GM21526 (cell line): ENCODE measurements around the gene RFTN1.
"Not testable (repeated sequence)": the region's sequence is repeated elsewhere in the genome, so short reads cannot be mapped to it uniquely, and the experiment has no call there.

ENCODE experiments used
- ATAC-seq: cut with Tn5 transposase; IDR thresholded peaks from one replicate; pipeline ENCODE4 v1.9.1; 2021; ENCODE audit warnings: moderate library complexity; ENCODE audit not compliant: unreplicated experiment, low FRiP score

The RFTN1 gene

GRCh38 chr3:16317561-16317945, 195.9 kb downstream of the RFTN1 start:
- ATAC-seq: no peak

DNA sequence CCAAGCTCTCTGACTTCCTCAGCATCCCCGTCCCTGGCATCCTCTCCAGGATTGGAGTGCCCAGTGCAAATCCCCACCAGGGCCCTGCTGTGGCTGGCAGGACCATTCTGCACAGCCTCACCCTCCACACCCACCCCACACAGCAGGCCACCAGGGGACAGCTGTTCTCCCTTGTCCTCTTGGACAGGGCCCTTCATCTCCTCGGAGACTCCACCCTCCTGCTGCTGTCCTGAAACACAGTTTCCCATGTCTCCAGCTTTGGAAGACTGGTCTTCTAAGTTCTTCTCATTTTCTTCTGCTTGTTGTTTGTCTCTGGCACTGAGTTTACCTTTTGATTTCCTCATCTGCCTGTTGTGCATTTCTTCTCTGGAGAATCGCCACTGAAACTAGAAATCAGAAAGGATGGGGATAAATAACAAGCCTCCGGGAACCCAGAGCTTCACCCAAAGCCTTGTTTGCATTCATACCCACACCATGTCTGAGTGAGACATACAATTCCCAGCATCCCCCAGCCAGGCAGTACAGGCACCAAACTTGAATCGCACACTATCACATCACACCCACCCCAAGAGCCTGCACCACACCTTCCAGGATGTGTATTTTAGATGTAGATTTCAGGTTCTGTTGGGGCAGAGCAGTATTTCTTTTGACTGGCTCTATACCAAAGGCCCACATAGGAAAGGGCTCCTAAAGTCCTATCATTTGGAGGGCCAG, 196.5 kb downstream of the RFTN1 start:
- no peak for ATAC-seq

GRCh38 chr3:16316396-16316795, 197.1 kb downstream of the RFTN1 start:
- no peak for ATAC-seq

- no peak for ATAC-seq
Measured at GRCh38 chr3:16315623-16316022, 197.9 kb downstream of the RFTN1 start.

GRCh38 chr3:16313886-16314645, 199.4 kb downstream of the RFTN1 start:
- no peak for ATAC-seq

- ATAC-seq: no peak
Measured at GRCh38 chr3:16311960-16312451, 201.5 kb downstream of the RFTN1 start.

DNA sequence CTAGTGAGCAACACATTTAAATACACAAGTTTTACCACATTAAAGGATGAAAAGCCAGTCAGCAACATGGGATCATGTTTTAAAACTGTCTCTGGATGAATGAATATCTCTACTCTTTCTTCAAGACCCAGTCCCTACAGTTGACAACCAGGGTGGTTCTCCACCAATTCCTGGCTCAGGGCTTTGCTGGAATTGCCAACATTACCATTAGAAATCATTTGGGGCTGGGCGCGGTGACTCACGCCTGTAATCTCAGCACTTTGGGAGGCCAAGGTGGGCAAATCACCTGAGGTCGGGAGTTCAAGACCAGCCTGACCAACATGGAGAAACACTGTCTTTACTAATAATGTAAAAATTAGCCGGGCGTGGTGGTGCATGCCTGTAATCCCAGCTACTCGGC, 203.0 kb downstream of the RFTN1 start:
- ATAC-seq: not testable (repeated sequence)

DNA sequence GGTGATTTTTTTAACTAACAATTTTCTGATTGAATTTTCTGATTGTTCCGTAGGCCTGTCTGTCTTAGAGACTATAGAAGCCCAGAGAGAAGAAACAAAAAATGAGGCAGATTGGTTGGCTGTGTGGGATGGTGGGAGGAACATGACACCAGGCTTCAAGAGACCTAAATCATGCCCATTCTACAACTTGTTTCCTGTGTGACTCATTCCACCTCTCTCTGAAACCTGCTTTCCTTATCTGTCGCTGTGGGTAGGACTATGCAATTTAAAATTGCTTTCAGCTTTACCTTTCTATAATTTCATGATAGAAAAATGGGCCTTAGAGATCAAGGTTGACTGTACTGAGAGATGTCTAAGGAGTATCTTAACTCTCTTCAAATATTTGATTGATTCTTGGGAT, 203.9 kb downstream of the RFTN1 start:
- ATAC-seq: peak; percentile 87

GRCh38 chr3:16308727-16309126, 204.8 kb downstream of the RFTN1 start:
- ATAC-seq: no peak

GRCh38 chr3:16307832-16308531, 205.5 kb downstream of the RFTN1 start:
- ATAC-seq: no peak

GRCh38 chr3:16305111-16305541, 208.4 kb downstream of the RFTN1 start:
- no peak for ATAC-seq

DNA sequence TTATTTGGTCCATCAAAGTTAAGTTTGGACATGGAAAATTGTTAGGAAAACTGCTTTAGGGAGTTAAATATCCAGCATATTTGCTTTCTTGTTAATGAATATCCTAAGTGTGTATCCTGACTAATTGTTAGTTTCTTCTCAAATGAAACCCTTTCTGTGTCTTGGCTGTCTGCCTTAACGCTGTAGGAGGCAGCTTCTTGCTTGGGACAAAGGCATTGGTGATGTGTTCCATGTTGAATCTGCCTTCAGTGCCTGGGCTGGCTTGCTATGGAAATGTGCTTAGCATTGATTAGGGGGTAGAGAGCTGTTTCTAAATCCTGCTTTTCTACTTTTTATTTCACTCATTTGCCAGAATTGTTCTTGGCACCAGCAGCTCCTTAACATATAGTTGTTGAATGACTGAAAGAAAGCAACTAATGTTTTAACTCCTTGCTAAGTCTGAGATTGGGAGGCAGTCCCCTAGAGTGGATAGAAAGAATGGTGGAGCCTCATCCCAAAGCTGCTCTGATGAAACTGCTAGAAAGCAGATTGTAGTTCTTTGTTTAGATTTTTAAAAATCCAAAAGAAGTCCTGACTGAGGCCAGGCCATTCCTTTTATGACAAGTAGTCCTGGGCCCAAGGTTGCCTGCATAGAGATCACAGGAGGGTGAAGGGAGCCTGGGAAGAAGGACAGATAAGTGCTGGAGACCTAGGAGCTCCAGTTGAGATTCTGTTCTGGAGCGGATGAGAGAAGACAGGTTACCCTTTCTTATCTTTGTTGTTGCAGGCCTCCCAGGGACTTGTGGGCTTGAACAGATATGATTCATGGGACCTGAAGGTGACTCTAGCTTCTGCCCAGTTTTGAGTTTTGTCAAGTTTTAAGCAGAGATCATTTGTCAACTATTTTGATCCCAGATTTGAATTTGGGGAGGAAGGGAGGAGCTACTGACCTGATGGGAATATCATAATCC, 209.2 kb downstream of the RFTN1 start:
- no peak for ATAC-seq

DNA sequence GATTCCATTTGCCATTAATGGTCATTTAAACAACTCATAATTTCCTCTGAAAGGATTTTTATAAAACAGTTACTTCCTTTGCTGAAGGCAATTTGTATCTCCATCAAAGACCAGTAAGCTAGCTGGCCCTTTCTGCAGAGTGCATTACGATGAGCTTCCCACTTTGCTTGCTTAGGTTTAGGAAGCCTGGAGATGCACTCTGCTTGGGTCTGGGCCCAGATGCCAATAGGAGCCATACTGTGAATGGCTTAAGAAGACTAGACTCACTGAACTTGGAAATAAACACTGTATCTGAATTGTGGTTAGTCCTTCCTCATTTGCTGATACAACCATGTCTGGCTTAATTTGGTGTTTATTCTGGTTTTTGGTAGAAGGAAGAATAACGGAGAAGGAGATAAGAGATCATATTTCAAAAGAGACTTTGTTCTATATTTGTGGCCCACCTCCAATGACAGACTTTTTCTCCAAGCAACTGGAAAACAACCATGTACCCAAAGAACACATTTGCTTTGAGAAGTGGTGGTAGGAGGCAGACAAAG, 210.4 kb downstream of the RFTN1 start:
- ATAC-seq: no peak

- ATAC-seq: no peak
Measured at GRCh38 chr3:16302082-16302631, 211.3 kb downstream of the RFTN1 start.

GRCh38 chr3:16301507-16301906, 212.0 kb downstream of the RFTN1 start:
- no peak for ATAC-seq

GRCh38 chr3:16300881-16301359, 212.6 kb downstream of the RFTN1 start:
- ATAC-seq: no peak

GRCh38 chr3:16300307-16300706, 213.2 kb downstream of the RFTN1 start:
- no peak for ATAC-seq

DNA sequence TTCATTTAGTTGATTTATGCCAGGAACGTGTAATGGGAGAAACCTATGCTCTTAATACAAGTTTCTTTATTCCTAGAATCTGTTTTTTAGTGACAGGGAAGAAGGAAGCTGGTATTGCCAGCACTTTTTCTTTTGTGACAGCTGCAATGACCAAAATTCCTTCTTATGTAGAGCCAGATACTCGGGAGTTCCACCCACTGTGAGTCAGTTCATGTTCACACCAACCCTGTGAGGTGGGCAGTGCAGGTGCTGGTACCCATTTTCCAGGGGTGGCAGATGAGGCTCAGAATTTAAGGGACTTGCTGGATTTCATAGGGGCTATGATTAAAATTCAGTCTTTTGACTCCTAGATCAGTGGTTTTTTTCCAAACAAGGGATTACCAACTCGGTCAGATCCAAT, 213.8 kb downstream of the RFTN1 start:
- no peak for ATAC-seq

DNA sequence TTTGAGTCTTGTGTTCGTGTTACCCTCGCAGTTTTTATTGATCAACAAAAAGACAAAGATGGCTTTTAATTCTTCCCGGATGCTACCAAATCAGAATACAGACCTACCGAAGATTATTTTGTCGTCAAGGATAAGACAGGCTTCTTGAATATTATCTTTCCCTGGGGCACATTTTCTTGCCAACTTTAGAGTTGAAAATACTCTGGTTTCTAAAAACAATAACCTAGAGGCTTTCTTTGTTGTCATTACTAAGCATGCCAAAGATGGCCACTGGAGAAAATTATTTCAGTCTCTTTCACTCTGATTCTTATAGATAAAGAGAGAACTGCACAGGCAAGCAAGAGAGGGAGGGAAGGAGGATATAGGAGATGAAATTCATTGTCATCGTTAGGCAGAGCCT, 214.6 kb downstream of the RFTN1 start:
- ATAC-seq: no peak
